Tibial nerve (tissue), 4 donors: Measurements from ENCODE around the gene FAM193B.

ENCODE experiments used
- CTCF ChIP-seq, 5 experiments: fragments of 200-600 bp in 3 of 5; fragments of 450-650 bp in 2 of 5; sonication (generic) in 3 of 5; IDR thresholded peaks; one replicate each; pipeline ENCODE4 v1.5.1; 2016 to 2019; ENCODE audit warnings: antibody characterized with exemption in 5 of 5, mild to moderate bottlenecking in 3 of 5, moderate library complexity in 2 of 5
- EP300 ChIP-seq, 2 donors: sonication (generic); formaldehyde crosslinking; IDR thresholded peaks; one replicate each; pipeline ENCODE4 v1.6.1; 2017; ENCODE audit warnings: antibody characterized with exemption in 2 of 2, mild to moderate bottlenecking in 1 of 2
- POLR2A ChIP-seq, 2 donors: fragments of 450-650 bp; IDR thresholded peaks; one replicate each; pipeline ENCODE4 v1.6.1; 2017; ENCODE audit warnings: antibody characterized with exemption in 2 of 2, mild to moderate bottlenecking in 2 of 2, moderate library complexity in 2 of 2

GRCh38 chr5:177550122-177550521 is 4.2 kb downstream of the FAM193B start:
- TF ChIP-seq CTCF (IDR thresholded peaks at IDR 0.05) (no peak), EP300 (IDR thresholded peaks at IDR 0.05) (no peak), POLR2A (IDR thresholded peaks at IDR 0.05) (no peak)
